ENCODE results near the gene SMYD3. TPM values are rescaled to one million over a fixed set of nuclear protein-coding genes. Genes with fewer than 3 reads are reported as not detected.

Gene SMYD3
- total RNA-seq, 2 experiments from 2014 or later, result 22.6 to 24.6 TPM

DNA sequence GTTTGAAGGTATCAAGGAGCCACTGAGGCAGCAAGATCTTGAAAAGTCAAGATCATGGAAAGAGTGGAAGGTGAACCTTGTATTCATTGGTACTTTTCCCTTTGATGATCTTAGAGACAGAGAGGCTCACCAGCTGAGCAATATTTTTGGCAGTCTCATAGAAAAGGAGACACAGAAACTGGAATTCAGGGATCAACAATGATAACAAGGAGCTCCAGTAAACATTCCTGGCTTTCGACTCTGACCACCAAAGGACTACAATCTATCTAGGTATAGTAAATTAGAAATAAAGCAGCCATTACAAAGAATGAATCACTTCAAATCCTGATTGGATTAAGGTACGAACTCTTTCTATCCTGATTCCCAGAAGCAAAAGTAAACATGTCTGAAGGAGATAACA, 736.9 kb downstream of the SMYD3 start:
- Mint-ChIP-seq H3K4me3 (no peak overlapping the region), H3K9me3 (no peaks in the 10 kb centered on the region), H3K27ac (no peak overlapping the region), H3K27me3 (no peaks in the 10 kb centered on the region), H3K36me3 (ENCODE audit: low read depth) (peaks cover 7% of the 10 kb centered on the region), H3K4me1 (ENCODE audit: low read depth) (no peaks in the 10 kb centered on the region)
- no peak for ATAC-seq
- intact Hi-C loops (cut with micrococcal nuclease), result no loop called here
- DNase-seq, result no peak
- POLR2A ChIA-PET, result no interaction called here
- CTCF ChIA-PET, result interaction anchor here (1.5 kb wide), 1 partner anchor 14 kb away, joined by 3 read pairs; no protein-coding TSS in a partner anchor
- TF ChIP-seq, protein P1, sequence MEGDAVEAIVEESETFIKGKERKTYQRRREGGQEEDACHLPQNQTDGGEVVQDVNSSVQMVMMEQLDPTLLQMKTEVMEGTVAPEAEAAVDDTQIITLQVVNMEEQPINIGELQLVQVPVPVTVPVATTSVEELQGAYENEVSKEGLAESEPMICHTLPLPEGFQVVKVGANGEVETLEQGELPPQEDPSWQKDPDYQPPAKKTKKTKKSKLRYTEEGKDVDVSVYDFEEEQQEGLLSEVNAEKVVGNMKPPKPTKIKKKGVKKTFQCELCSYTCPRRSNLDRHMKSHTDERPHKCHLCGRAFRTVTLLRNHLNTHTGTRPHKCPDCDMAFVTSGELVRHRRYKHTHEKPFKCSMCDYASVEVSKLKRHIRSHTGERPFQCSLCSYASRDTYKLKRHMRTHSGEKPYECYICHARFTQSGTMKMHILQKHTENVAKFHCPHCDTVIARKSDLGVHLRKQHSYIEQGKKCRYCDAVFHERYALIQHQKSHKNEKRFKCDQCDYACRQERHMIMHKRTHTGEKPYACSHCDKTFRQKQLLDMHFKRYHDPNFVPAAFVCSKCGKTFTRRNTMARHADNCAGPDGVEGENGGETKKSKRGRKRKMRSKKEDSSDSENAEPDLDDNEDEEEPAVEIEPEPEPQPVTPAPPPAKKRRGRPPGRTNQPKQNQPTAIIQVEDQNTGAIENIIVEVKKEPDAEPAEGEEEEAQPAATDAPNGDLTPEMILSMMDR (IDR thresholded peaks at IDR 0.05), result no peak

DNA sequence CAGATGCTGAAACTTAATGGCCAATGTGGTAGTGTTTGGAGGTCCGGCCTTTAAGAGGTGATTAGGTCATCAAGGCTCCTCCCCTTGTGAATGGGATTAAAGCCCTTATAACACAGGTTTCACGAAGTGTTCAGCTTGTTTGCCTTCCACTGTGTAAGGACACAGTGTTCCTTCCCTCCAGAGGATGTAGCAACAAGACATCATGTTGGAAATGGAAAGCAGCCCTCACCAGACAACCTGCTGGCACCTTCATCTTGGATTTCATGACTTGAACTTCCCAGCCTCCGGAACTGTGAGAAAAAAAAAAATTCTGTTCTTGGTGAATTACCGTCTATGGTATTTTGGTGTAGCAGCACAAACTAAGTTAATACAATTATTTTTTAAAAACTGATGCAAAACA, 738.5 kb downstream of the SMYD3 start:
- H3K36me3 Mint-ChIP-seq (ENCODE audit: low read depth), result peaks cover 13% of the 10 kb centered on the region

DNA sequence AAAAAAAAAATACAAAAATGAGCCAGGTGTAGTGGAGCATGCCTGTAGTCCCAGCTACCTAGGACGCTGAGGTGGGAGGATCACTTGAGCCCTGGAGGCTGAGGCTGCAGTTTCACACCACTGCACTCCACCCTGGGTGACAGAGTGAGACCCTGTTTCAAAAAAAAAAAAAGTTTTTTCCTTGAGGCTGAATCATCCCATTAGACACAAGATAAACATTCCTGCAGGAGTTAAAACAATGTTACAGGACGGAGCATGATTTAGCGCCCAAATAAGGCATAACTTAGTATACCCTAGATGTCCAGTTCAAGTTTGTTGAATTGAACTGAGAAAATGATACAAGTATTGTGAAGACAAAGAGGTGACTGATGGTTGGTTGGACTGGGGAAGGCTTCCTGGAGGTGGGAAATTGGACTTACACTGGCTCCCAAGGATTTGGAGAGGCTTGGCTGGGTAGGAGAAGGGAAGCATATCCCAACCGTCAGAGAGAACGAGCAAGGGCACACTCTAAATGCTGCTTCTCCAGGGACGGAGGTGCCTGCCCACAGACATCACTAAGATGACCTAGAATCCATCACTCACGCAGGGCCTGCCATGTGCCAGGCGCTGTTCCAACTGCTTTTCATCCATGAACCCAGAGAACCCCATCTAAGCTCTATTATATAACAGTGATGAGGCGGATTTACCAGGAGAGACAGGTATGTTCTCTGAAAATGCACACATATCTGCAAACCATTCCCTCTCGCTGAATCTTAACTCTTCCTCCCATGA, 741.7 kb downstream of the SMYD3 start:
- H3K4me1 Mint-ChIP-seq (ENCODE audit: low read depth), result no peaks in the 10 kb centered on the region
- no peak overlapping the region for H3K4me3 Mint-ChIP-seq
- H3K27me3 Mint-ChIP-seq, result no peaks in the 10 kb centered on the region
- CTCF ChIA-PET, result no interaction called here
- no peak overlapping the region for H3K27ac Mint-ChIP-seq
- ATAC-seq (no peak), DNase-seq (no peak)
- POLR2A ChIA-PET, result no interaction called here
- intact Hi-C loops (cut with micrococcal nuclease), result no loop called here
- TF ChIP-seq, protein P1 (IDR thresholded peaks at IDR 0.05), result no peak
- H3K36me3 Mint-ChIP-seq (ENCODE audit: low read depth), result peaks cover 39% of the 10 kb centered on the region
- H3K9me3 Mint-ChIP-seq, result no peaks in the 10 kb centered on the region

More for the DNA sequence above, 738.5 kb downstream of the SMYD3 start:
- Mint-ChIP-seq H3K27ac (no peak overlapping the region), H3K9me3 (no peaks in the 10 kb centered on the region), H3K27me3 (no peaks in the 10 kb centered on the region), H3K4me1 (ENCODE audit: low read depth) (no peaks in the 10 kb centered on the region), H3K4me3 (no peak overlapping the region)
- DNase-seq (no peak), ATAC-seq (no peak)
- ChIA-PET CTCF (no interaction called here), POLR2A (no interaction called here)
- TF ChIP-seq, protein P1 (IDR thresholded peaks at IDR 0.05), result no peak
- intact Hi-C loops (cut with micrococcal nuclease), result no loop called here

DNA sequence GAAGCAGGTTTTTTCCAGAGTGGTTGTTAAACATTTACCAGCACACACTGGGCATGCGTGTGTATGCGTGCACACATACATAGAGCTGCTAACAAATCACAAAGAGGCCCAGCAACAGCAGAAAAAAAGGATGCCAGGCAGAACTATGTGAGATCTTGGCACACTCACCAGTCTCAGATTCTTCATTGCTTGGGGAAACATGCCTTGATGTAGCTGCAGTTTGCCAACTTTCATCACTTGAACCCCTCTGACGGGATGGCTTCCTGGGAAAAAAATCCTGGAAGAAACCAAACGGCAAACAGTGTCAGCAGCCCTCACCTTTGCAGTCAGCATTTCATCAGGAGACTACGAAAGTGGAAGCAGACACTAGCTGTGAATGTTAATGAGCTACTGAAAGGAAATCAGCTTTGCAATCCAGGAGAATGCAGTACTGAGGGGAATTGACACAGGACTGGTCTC, 743.2 kb downstream of the SMYD3 start:
- H3K27ac Mint-ChIP-seq, result no peak overlapping the region
- CTCF ChIA-PET, result no interaction called here
- POLR2A ChIA-PET, result no interaction called here
- TF ChIP-seq, protein P1 (IDR thresholded peaks at IDR 0.05), result no peak
- H3K4me1 Mint-ChIP-seq (ENCODE audit: low read depth), result no peaks in the 10 kb centered on the region
- intact Hi-C loops (cut with micrococcal nuclease), result no loop called here
- H3K27me3 Mint-ChIP-seq, result no peaks in the 10 kb centered on the region
- H3K4me3 Mint-ChIP-seq, result no peak overlapping the region
- ATAC-seq (no peak), DNase-seq (no peak)
- H3K36me3 Mint-ChIP-seq (ENCODE audit: low read depth), result peaks cover 44% of the 10 kb centered on the region
- H3K9me3 Mint-ChIP-seq, result peaks cover 6% of the 10 kb centered on the region

DNA sequence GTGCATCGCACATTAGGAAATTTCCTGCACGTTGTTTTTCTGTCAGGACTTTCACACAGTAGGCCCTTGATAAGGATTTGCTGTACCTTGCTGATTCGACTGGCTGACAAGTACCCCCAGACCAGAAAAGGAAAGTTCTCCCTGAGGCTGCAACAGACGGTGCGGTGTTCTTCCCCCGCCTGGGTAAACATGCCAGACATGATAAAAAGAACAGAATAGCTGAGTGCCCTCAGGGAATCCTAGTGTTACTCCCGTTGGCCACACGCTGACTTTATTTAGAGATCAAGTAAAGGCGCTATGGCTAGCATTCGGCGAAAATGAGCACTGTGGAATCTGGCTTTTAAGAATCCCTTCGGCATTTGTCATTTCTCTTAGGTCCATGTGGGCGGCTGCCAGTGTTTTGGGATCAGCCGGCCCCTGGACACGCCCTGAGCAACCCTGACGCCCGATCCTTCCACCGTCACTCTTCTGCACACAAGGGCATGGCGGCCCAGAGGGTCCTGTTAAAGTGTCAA, 744.6 kb downstream of the SMYD3 start:
- ATAC-seq, result no peak
- Mint-ChIP-seq H3K27me3 (no peaks in the 10 kb centered on the region), H3K4me1 (ENCODE audit: low read depth) (no peaks in the 10 kb centered on the region), H3K9me3 (peaks cover 13% of the 10 kb centered on the region), H3K36me3 (ENCODE audit: low read depth) (peaks cover 46% of the 10 kb centered on the region), H3K4me3 (no peak overlapping the region), H3K27ac (no peak overlapping the region)
- TF ChIP-seq, protein P1 (IDR thresholded peaks at IDR 0.05), result no peak
- DNase-seq, result no peak
- POLR2A ChIA-PET, result no interaction called here
- CTCF ChIA-PET, result no interaction called here
- intact Hi-C loops (cut with micrococcal nuclease), result no loop called here
